Naive B cell (primary cell): Measurements from ENCODE around the gene NR1H2. TPM values are rescaled to one million over a fixed set of nuclear protein-coding genes. Genes with fewer than 3 reads are reported as not detected.
A peak's percentile ranks its signal among the peaks of the same experiment; 100 is the strongest.
"Not testable (repeated sequence)": the region's sequence is repeated elsewhere in the genome, so short reads cannot be mapped to it uniquely, and the experiment has no call there.

ENCODE experiments used
- ATAC-seq, 2 donors: fragments of 150-1000 bp; cut with Tn5 transposase; 2 replicates each; pipeline ENCODE4 v1.10.0; 2021; ENCODE audit warnings: low read depth in 2 of 2, mild to moderate bottlenecking in 2 of 2, moderate library complexity in 2 of 2
- DNase-seq: peaks from one replicate; pipeline ENCODE4 v3.0.0; 2022
- H3K27ac Mint-ChIP-seq, 6 donors: one replicate each; pipeline ENCODE4 v1.8.0; 2020 to 2022; ENCODE audit warnings: mild to moderate bottlenecking in 6 of 6, mixed read lengths in 6 of 6, moderate library complexity in 5 of 6, inconsistent platforms in 2 of 6
- H3K27me3 Mint-ChIP-seq, 3 donors: one replicate each; pipeline ENCODE4 v1.8.0; 2021 to 2022; ENCODE audit warnings: mixed read lengths in 3 of 3, mild to moderate bottlenecking in 1 of 3
- H3K36me3 Mint-ChIP-seq, 2 donors: one replicate each; pipeline ENCODE4 v1.8.0; 2020 to 2022; ENCODE audit warnings: mixed read lengths in 2 of 2, inconsistent platforms in 1 of 2, mild to moderate bottlenecking in 1 of 2
- H3K4me1 Mint-ChIP-seq, 3 donors: one replicate each; pipeline ENCODE4 v1.8.0; 2020 to 2022; ENCODE audit warnings: mixed read lengths in 3 of 3, inconsistent platforms in 1 of 3, mild to moderate bottlenecking in 1 of 3, moderate library complexity in 1 of 3
- H3K4me3 Mint-ChIP-seq, 8 donors: one replicate each; pipeline ENCODE4 v1.8.0; 2020 to 2022; ENCODE audit warnings: mild to moderate bottlenecking in 8 of 8, mixed read lengths in 8 of 8, moderate library complexity in 8 of 8, inconsistent platforms in 2 of 8
- H3K9me3 Mint-ChIP-seq, 7 donors: one replicate each; pipeline ENCODE4 v1.8.0; 2020 to 2022; ENCODE audit warnings: mixed read lengths in 7 of 7, mild to moderate bottlenecking in 5 of 7, inconsistent platforms in 2 of 7, moderate library complexity in 1 of 7
- polyA plus RNA-seq, 6 donors: library from polyadenylated mRNA; unstranded; fragments of 300-500 nt; fragmentation: Illumina TruSeq; gene quantifications; one replicate each; pipeline ENCODE4 v1.2.3, GENCODE V29; 2021; ENCODE audit warnings: low read depth in 6 of 6

Gene NR1H2
- polyA plus RNA-seq: 100 to 1,000 TPM in 1 of 6 donors, 10 to 100 TPM in 5; 70.9 to 115 (median 76.1) TPM

GRCh38 chr19:50376166-50377050 is at the start of gene NR1H2:
Gene NR1H2, plus strand, starts transcription at chr19:50376457. Its CDS starts 1,149 bp downstream, at chr19:50377606.
- H3K4me3 Mint-ChIP-seq: peak within 1 kb of the TSS; percentile 92 to 100 (median 98)
- H3K27ac Mint-ChIP-seq: peak within 1 kb of the TSS; percentile 99 to 100 (median 100)
- H3K9me3 Mint-ChIP-seq: peaks cover 0 to 2% (median 0%) of the 10 kb centered on the region in 7 donors
- ATAC-seq: peak; percentile 85 to 87
- peaks cover 9 to 44% of the 10 kb centered on the region in 2 donors for H3K36me3 Mint-ChIP-seq
- H3K27me3 Mint-ChIP-seq: no peaks in the 10 kb centered on the region
- peak; percentile 93 for DNase-seq
- H3K4me1 Mint-ChIP-seq: peaks cover 26 to 41% (median 37%) of the 10 kb centered on the region in 3 donors

DNA sequence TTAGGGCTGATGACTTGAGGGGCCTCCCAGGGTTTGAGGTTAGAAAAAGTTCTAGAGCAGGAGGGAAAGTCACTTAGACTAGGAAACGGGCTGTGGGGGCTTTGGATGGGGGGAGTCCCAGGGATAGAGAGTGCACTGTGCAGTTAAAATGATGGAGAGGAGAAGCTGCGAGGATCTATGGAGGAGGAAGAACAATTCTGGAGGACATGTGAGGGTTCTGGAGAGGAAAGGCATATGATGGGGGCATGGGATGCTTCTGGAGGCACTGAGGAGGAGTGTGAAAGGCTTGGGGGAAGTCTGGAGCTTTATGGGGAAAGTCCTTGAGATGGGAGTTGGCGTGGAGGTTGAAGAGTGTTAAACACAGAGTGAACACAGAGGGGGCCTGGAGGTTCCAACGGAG is 49.2 kb upstream of the NR1H2 start:
- Mint-ChIP-seq H3K4me1 (peaks cover 55 to 63% (median 57%) of the 10 kb centered on the region in 3 donors), H3K27ac (peak overlapping the region in 4 of 6 donors; percentile 18 to 91 (median 78)), H3K27me3 (peaks cover 5 to 20% (median 13%) of the 10 kb centered on the region in 3 donors)

DNA sequence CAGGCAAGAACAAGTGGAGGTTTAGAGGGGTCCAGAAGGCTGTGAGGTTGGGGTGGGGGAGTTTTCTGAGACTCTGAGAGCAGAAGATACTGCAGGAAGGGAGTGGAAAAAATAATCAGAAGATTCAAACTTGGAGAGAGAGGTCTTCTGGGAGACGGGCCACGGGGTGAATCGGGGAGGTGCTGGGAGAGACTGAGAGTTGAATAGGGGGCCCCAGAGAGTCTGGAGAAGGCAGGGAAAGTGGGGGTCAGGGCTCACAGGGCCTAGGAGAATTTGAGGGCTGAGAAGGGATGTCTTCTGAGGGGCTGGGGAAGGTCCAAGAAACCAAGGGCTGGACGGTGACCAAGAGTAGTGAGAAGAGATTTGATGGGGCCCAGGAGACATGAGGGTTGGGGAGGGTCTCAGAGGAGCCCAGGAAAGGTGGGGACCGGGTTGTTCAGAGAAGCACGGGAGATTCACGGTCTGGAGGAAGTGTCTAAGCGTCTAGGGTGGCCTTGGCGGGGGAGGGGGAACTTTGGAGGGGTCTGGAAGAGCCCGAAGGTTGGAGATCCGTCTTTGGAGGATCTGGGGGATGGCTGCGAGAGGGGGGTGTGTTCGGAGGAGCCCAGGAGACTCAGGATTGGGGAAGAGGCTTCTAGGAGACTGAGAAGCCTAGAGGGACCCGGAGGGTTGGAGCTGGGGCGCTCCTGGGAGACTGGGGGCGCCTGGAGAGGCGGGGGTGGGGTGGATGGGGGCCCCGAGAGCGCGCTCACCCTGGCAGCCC is 48.6 kb upstream of the NR1H2 start:
- Mint-ChIP-seq H3K27me3 (peaks cover 5 to 20% (median 13%) of the 10 kb centered on the region in 3 donors), H3K27ac (peak overlapping the region in 4 of 6 donors; percentile 21 to 91 (median 80)), H3K36me3 (peaks cover 0 to 19% of the 10 kb centered on the region in 2 donors), H3K4me1 (peaks cover 61 to 64% (median 63%) of the 10 kb centered on the region in 3 donors), H3K9me3 (peaks cover 0 to 21% (median 7%) of the 10 kb centered on the region in 7 donors), H3K4me3 (peak overlapping the region; percentile 68 to 91 (median 82))
- DNase-seq (no peak), ATAC-seq (no peak)

More for the DNA sequence above, 49.2 kb upstream of the NR1H2 start:
- Mint-ChIP-seq H3K36me3 (peaks cover 0 to 25% of the 10 kb centered on the region in 2 donors), H3K9me3 (peaks cover 0 to 21% (median 7%) of the 10 kb centered on the region in 7 donors), H3K4me3 (peak overlapping the region; percentile 35 to 91 (median 82))
- DNase-seq (no peak), ATAC-seq (no peak)

- peak overlapping the region in 5 of 8 donors; percentile 16 to 88 (median 76) for H3K4me3 Mint-ChIP-seq
- ATAC-seq (no peak), DNase-seq (no peak)
- H3K36me3 Mint-ChIP-seq: peaks cover 0 to 16% of the 10 kb centered on the region in 2 donors
- peaks cover 5 to 20% (median 13%) of the 10 kb centered on the region in 3 donors for H3K27me3 Mint-ChIP-seq
- H3K4me1 Mint-ChIP-seq: peaks cover 67 to 68% (median 67%) of the 10 kb centered on the region in 3 donors
- peaks cover 0 to 21% (median 7%) of the 10 kb centered on the region in 7 donors for H3K9me3 Mint-ChIP-seq
- H3K27ac Mint-ChIP-seq: peak overlapping the region in 1 of 6 donors; percentile 79
Measured at GRCh38 chr19:50328224-50328872, 47.9 kb upstream of the NR1H2 start.

- peaks cover 0 to 21% (median 7%) of the 10 kb centered on the region in 7 donors for H3K9me3 Mint-ChIP-seq
- DNase-seq (no peak), ATAC-seq (no peak)
- H3K4me3 Mint-ChIP-seq: peak overlapping the region; percentile 86 to 96 (median 92)
- peaks cover 0 to 12% of the 10 kb centered on the region in 2 donors for H3K36me3 Mint-ChIP-seq
- peaks cover 5 to 20% (median 13%) of the 10 kb centered on the region in 3 donors for H3K27me3 Mint-ChIP-seq
- H3K27ac Mint-ChIP-seq: peak overlapping the region in 3 of 6 donors; percentile 54 to 97 (median 85)
- peaks cover 68 to 73% (median 72%) of the 10 kb centered on the region in 3 donors for H3K4me1 Mint-ChIP-seq
Measured at GRCh38 chr19:50328873-50329145, 47.4 kb upstream of the NR1H2 start.

DNA sequence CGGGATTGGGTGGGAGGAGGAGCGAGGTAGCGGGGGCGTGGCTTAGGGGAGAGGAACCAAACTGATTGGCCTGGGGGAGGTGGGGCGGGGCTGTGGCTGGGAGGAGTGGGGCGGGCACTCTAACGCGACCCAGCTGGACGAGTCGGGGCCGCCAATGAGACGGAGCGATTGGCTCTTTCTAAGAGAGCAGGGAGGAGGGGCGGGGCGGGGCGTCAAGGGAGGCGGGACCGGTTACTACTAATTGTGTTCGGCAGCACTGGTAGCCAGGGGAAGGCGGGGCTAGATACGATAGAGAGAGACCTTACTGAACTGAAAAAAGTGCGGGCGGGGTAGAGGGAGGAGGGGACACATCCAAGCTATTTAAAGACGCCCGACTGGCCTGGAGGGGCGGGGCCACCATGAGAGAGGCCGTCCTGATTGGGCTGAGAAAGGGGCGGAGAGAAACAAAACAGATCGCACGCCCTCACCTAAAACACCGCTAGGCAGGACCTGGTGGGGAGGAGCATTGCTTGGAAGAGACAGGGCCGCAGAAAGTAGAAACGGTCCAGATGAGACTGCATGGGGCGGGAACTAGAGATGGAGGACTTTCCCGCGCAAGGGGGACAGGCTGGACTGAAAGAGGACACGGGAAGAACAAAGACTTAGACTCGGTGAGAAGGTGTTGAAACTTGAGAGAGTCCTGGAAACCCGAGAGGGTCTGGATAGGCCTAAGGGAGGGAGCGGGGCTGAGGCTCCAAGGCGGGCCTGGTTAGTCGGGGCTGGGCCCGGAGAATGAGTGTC is 46.9 kb upstream of the NR1H2 start, which contains the start of gene KCNC3:
TSS of gene KCNC3 (minus strand) at position 232 of the 780 bp plus-strand sequence. CDS start 295 bp downstream, outside the sequence.
- peak within 1 kb of the TSS; percentile 86 to 96 (median 92) for H3K4me3 Mint-ChIP-seq
- peaks cover 5 to 20% (median 13%) of the 10 kb centered on the region in 3 donors for H3K27me3 Mint-ChIP-seq
- DNase-seq (peak; percentile 95), ATAC-seq (peak; percentile 62 to 66)
- H3K36me3 Mint-ChIP-seq: peaks cover 0 to 10% of the 10 kb centered on the region in 2 donors
- peaks cover 71 to 78% (median 77%) of the 10 kb centered on the region in 3 donors for H3K4me1 Mint-ChIP-seq
- peaks cover 0 to 21% (median 7%) of the 10 kb centered on the region in 7 donors for H3K9me3 Mint-ChIP-seq
- H3K27ac Mint-ChIP-seq: peak within 1 kb of the TSS; percentile 85 to 98 (median 96)

DNA sequence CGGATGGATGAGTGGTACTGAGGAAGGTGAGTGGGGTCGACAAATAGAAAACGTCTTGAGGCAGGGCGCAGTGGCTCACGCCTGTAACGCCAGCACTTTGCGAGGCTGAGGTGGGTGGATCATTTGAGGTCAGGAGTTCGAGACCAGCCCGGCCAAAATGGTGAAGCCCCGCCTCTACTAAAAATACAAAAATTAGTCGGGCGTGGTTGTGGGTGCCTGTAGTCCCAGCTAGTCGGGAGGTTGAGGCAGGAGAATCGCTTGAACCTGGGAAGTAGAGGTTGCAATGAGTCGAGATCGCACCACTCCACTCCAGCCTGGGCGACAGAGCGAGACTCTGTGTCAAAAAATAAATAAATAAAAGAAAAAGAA is 46.3 kb upstream of the NR1H2 start:
- Mint-ChIP-seq H3K27me3 (peaks cover 5 to 20% (median 13%) of the 10 kb centered on the region in 3 donors), H3K4me3 (peak overlapping the region; percentile 86 to 96 (median 92)), H3K4me1 (peaks cover 71 to 79% (median 78%) of the 10 kb centered on the region in 3 donors), H3K27ac (peak overlapping the region; percentile 85 to 98 (median 96)), H3K9me3 (peaks cover 0 to 21% (median 7%) of the 10 kb centered on the region in 7 donors), H3K36me3 (peaks cover 0 to 16% of the 10 kb centered on the region in 2 donors)
- not testable (repeated sequence) for DNase-seq, ATAC-seq

DNA sequence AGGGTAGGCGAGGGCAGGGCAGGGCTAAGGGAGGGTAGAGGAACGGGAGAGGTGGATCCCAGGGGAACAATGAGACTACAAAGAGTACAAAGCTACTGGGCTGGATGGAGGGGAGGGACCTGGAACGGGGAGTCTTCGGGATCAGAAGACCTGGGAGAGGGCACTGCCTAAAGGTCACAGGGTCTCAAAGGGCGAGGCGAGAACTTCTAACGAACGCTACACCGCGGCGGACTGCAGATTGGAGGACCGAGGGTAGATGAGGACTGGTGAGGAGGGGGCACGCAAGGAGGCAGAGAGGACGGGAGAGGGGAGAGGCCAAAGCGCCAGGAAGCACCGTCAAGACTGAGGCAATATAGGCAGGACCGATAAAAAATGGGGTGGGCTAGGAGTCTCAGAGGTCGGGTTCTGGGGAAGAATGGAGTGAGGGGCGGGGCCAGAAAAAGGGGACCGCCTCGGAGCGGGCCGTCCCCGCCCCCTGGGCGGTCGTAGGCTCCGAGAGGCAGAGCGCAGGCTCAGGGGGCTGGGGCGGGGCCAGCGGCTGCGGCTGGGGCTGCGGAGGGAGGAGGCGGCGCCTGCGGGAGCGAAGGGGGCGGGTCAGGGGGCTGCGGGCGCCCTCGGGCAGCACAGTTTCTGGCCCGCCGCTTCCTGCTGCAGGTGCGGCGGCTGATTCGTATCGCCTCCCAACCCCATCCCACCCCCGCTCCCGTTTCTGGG is 45.7 kb upstream of the NR1H2 start:
- H3K4me1 Mint-ChIP-seq: peaks cover 73 to 82% (median 80%) of the 10 kb centered on the region in 3 donors

DNA sequence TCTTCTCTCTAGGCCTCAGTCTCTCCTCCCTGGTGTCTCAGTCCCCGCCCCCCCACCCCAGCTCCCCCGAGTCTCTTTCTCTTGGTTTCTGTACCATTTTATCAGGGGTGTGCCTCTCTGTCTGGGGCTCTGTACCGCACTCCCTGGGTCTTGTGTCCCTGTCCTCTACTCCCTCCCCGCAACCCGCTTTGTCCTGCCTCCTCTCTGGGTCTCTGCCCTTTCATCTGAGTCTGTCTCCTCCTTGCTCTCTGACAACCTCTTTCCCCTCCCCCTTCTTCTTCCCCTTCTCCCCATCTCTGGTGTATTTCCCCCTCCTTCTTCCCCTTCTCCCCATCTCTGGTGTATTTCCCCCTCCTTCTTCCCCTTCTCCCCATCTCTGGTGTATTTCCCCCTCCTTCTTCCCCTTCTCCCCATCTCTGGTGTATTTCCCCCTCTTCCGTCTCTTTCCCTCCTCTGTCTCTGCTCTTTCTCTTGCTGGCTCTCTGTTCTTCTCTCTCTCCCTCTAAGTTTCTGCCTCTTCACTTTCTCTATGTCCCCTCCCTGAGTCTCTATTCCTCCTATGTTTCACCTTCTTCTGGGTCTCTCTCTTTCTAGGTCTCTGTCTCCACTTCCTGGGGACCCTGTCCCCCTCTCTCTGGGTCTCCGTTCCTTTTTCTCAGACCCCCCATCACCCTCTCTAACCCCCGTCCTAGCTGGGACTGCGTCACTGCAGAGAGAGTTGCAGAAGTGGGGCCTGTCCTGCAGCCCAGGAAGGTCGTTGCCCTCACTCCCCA is 44.9 kb upstream of the NR1H2 start:
- H3K36me3 Mint-ChIP-seq: peaks cover 9 to 28% of the 10 kb centered on the region in 2 donors

More for the DNA sequence above, 45.7 kb upstream of the NR1H2 start:
- peaks cover 4 to 22% of the 10 kb centered on the region in 2 donors for H3K36me3 Mint-ChIP-seq
- peaks cover 5 to 20% (median 13%) of the 10 kb centered on the region in 3 donors for H3K27me3 Mint-ChIP-seq
- H3K4me3 Mint-ChIP-seq: peak overlapping the region; percentile 86 to 95 (median 90)
- ATAC-seq (peak; percentile 31 to 40), DNase-seq (peak; percentile 84)
- H3K9me3 Mint-ChIP-seq: peaks cover 0 to 21% (median 7%) of the 10 kb centered on the region in 7 donors
- peak overlapping the region; percentile 85 to 97 (median 96) for H3K27ac Mint-ChIP-seq

GRCh38 chr19:50331994-50332243 is 44.3 kb upstream of the NR1H2 start:
- peaks cover 72 to 89% (median 81%) of the 10 kb centered on the region in 3 donors for H3K4me1 Mint-ChIP-seq
- ATAC-seq: no peak

More for the DNA sequence above, 44.9 kb upstream of the NR1H2 start:
- peak overlapping the region; percentile 86 to 95 (median 90) for H3K4me3 Mint-ChIP-seq
- peak overlapping the region; percentile 76 to 96 (median 88) for H3K27ac Mint-ChIP-seq
- H3K27me3 Mint-ChIP-seq: peaks cover 5 to 20% (median 13%) of the 10 kb centered on the region in 3 donors
- ATAC-seq (no peak), DNase-seq (no peak)
- peaks cover 77 to 89% (median 81%) of the 10 kb centered on the region in 3 donors for H3K4me1 Mint-ChIP-seq
- peaks cover 0 to 21% (median 7%) of the 10 kb centered on the region in 7 donors for H3K9me3 Mint-ChIP-seq

More at GRCh38 chr19:50331994-50332243, 44.3 kb upstream of the NR1H2 start:
- Mint-ChIP-seq H3K36me3 (peaks cover 9 to 27% of the 10 kb centered on the region in 2 donors), H3K4me3 (peak overlapping the region; percentile 86 to 95 (median 90)), H3K27ac (peak overlapping the region in 3 of 6 donors; percentile 31 to 91 (median 85)), H3K27me3 (peaks cover 4 to 16% (median 11%) of the 10 kb centered on the region in 3 donors), H3K9me3 (peaks cover 0 to 19% (median 7%) of the 10 kb centered on the region in 7 donors)
- no peak for DNase-seq
